T follicular helper cell (primary cell): ENCODE measurements around the gene RHBDL2.
"Not testable (repeated sequence)": the region's sequence is repeated elsewhere in the genome, so short reads cannot be mapped to it uniquely, and the experiment has no call there.

ENCODE experiments used
- DNase-seq: peaks from one replicate; pipeline ENCODE4 v3.0.0-alpha.2; 2020; ENCODE audit warnings: low read depth

Gene RHBDL2

DNA sequence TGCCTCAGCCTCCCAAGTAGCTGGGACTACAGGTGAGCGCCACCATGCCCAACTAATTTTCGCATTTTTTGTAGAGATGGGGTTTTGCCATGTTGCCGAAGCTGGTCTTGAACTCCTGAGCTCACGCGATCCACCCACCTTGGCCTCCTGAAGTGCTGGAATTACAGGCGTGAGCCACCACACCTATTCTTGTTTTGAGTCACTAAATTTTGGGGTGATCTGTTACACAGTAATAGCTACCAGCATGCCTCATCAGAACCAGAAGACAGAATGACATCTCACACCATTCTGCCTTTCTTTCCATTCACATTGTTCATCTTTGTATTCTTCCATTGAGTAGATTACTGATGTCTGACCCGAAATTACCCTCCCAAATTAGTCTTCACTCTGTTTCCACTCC lies 9.1 kb downstream of the RHBDL2 start:
- DNase-seq, result no peak

DNA sequence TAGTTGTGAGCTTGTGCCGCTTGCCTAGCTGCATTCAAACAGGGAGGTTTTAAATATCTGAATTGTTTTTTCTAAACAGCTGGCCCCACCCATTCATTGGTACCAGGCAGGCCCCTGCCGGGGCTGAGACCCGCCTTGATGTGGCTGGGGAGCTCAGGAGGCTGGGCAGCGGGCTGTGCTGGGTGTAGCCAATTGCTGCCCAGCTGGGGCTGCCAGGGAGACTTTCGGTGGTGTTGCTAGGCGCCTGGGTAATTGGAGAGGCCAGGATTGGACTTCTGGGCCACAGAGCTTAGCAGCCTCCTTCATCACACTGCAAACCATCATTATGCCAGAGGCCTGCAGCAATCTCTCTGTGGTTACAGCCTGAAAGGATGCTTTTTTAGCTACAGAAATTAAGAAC lies 12.2 kb downstream of the RHBDL2 start:
- no peak for DNase-seq

- DNase-seq, result no peak
Observed at GRCh38 chr1:38929054-38929453, 12.6 kb downstream of the RHBDL2 start.

DNA sequence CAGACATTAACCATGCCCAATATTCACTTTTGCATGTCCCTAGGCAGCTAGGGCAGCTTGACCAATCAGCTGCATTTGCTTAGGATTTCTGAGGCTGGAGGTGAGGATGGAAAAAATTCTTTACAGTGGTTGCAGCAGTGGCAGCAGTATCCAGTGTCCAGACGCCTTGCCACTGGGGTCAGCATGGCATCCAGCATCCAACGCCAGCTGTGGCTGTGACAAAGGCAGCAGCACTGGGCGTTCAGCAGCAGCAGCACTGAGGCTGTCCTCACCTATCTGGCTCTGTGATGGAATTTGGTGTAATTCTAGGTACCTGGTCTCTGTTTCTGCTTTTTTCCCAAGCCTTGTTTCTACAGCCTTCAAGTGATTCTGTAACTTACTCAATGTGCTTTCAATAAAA lies 15.5 kb downstream of the RHBDL2 start:
- no peak for DNase-seq

GRCh38 chr1:38925391-38925790 lies 16.2 kb downstream of the RHBDL2 start:
- no peak for DNase-seq

- no peak for DNase-seq
Observed at GRCh38 chr1:38923607-38924006, 18.0 kb downstream of the RHBDL2 start.

- DNase-seq, result no peak
Observed at GRCh38 chr1:38919130-38919529, 22.5 kb downstream of the RHBDL2 start.

- no peak for DNase-seq
Observed at GRCh38 chr1:38918568-38918967, 23.1 kb downstream of the RHBDL2 start.

- no peak for DNase-seq
Observed at GRCh38 chr1:38917772-38918171, 23.9 kb downstream of the RHBDL2 start.

- DNase-seq, result no peak
Observed at GRCh38 chr1:38917337-38917736, 24.3 kb downstream of the RHBDL2 start.

GRCh38 chr1:38915352-38915948 lies 26.2 kb downstream of the RHBDL2 start:
- no peak for DNase-seq

DNA sequence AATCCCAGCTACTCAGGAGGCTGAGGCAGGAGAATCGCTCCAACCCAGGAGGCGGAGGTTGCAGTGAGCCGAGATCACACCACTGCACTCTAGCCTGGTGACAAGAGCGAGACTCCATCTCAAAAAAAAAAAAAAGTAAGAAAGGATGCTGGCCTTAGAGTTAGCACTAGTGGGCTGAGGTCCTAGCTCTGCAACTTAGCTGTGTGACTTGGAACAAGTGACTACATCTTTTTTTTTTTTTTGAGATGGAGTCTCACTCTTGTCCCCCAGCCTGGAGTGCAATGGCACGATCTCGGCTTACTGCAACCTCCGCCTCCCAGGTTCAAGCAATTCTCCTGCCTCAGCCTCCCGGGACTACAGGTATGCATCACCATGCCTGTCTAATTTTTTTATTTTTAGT lies 26.7 kb downstream of the RHBDL2 start:
- not testable (repeated sequence) for DNase-seq

DNA sequence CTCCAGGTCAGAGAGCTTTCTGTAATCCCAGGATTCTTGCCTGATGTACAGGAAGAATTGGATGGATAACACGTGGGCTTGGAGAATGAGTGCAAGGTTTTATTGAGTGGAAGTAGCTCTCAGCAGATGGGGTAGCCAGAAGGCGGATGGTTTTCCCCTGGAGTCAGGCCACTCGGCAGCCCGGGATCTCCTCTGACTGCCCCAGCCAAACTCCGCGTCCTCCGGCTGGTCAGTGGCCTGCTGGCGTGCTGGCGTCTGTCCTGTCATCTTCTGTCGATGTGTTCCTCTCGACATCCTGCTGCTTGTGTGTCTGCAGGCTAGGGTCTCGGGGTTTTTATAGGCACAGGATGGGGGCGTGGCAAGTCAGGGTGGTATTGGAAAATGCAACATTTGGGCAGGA lies 32.8 kb downstream of the RHBDL2 start:
- DNase-seq, result no peak

GRCh38 chr1:38905985-38906384 lies 35.6 kb downstream of the RHBDL2 start:
- DNase-seq, result no peak

DNA sequence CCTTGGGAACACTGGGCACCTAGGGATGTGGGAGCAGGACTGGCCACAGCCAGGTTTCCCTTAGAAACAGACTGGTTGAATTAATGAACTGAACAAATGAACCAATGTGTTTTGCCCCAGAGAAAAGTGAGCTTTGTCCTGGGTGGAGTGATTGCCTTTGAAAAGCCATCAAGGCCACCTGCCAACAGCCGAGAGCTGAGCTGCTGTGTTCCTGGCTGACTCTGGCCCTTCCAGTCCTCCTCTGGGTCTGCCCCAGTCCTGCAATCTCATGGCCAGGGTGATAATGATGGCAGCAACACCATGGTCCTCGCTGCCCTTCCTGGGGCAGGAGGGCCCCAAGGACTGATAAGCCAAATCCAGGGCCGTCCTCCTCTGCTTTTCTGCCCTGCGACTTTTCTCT lies 42.1 kb downstream of the RHBDL2 start:
- DNase-seq, result no peak

DNA sequence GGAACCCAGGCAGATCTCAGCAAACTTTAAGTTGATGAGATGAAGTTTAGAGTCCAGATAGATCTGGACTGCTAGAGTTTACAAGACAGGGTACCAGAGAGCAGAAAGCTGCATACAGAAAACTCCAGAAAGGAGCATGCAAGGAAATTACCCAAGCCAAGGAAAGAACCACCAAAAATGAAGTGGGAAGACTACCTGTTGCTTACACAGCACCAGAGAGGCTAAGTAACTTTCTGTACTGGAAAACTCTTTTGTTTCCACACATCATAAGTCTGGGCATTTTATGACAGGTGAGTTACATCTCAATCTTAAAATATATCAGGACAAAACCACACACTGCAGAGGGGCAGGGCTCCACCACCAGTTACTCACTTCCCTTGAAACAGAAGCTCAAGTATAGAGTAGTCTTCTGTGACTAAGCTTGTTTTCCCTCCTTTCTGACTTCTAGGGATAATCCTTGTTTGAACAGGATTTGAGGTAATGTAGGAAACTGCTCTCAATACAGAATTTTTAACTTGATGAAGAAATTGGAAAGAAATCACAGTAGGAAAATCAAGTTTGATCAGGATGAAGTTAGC lies 42.9 kb downstream of the RHBDL2 start:
- DNase-seq, result no peak

DNA sequence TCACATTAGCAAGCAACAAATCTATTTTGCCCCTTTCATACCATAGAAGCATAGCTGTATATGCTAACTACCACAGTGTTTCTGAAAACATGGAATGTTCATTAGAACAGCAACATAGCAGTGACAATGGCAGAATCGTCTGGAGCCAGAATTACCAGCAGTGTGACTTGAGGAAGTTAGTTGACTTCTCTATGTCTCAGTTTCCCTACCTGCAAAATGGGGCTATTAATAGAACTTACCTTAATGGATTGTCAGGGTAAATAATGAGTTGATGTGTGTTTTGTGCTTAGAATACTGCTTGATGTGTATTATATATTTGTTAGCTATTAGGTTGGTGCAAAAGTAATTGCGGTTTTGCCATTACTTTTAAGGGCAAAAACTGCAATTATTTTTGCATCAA lies 45.5 kb downstream of the RHBDL2 start:
- no peak for DNase-seq

DNA sequence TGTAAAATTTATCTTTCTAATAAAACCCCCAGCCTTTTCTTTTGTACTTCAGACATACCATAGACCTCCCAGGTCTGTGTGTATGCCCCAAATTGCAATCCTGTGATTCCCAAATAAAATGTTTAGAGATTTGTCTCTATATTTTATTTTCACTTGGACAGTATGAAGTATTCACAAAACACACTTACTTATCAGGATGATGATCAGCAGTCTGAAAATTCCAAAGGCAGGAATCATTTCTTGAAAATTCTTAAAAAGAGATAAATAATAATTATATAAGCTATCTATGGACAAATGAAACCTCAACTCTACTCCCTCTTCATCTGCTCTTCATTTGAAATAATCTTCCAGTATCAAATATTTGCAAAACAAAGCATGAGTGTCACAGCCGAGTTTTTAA lies 48.7 kb downstream of the RHBDL2 start:
- DNase-seq, result no peak

DNA sequence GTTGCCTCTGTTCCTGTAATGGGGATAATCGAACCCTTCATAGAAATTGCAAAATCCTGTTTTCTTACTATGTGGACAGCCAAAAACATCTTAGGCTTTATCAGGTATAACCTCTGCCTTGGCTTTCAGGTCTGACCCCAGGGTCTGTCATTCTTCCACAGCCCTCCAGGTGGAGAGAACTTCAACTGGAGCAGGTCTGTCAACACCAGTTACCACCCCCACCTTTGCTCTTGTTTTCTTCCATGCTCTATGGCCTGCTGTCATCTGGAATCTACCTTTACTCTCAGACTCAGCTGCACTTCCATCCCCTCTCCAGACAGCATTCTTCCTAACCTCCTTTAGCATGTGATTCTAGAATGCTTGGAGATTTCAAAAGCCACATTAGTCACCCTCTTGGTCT lies 49.9 kb downstream of the RHBDL2 start:
- DNase-seq, result no peak

DNA sequence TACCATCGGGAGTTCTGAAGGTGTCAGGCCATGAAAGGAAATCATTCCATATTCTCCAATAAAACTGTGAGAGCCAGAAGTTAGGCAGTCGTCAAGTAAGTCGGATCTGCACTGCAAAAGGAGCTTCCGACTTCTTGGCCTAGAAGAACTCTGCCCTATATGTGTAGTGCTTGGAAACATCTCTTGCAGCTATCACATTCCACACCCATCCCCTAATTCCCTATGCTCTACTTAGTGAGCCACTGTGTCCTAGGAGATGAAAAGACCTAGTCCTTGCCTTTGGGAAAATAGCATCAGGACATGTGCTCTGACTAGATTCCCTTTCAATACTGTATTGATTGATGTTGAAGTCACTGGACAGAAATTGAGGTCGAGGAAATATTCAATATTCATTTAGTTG lies 52.0 kb downstream of the RHBDL2 start:
- no peak for DNase-seq

DNA sequence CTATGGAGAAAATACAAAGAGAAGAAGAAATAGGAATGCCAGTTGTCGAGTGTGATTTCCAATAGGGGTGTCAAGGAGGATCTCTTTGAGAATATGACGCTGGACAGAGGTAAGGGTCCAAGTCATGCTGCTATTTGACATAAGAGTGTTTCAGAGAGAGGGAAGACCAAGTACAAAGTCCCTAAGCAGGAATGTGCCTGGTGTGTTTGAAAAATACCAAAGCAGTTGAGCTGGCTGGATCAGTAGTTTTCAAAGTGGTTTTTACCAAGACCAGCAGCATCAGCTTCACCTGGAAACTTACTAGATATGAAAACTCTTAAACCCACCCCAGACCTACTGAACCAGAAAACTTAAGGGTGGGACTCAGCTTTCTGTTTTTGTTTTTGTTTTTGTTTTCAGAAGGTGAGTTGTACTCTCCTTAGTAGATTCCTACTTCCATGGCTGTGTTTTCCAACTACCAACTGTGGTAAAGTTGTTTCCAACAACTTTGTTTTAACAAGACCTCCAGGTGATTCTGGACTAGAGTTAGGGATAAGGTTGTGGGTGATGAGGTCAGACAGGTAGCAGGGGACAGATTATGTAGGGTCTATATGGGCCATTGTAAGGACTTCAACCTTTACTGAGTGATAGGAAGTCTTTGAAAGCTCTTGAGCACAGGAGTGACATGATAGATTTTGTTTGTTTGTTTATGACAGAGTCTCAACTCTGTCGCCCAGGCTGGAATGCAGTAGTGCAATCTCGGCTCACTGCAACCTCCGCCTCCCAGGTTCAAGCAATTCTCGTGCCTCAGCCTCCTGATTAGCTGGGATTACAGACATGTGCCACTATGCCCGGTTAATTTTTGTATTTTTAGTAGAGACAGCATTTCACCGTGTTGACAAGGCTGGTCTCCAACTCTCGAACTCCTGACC lies 53.0 kb downstream of the RHBDL2 start:
- no peak for DNase-seq

DNA sequence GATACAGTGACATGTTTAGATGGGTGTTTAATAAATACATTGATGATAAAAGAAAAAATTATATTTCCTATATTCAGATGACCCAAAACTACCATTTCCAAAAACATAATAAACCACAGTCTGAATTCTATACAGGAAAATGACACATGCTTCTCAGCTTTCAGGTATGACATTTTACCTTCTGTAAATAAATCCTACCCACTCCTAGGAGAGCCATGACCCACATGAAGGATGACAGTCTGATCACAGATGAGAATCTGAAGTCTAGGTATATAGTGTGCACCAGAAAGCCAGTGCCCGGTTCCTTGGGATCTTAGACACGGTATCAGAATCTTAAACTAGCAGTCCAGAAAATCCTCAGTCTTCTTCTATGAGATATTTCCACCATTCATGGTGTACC lies 56.5 kb downstream of the RHBDL2 start:
- DNase-seq, result no peak

DNA sequence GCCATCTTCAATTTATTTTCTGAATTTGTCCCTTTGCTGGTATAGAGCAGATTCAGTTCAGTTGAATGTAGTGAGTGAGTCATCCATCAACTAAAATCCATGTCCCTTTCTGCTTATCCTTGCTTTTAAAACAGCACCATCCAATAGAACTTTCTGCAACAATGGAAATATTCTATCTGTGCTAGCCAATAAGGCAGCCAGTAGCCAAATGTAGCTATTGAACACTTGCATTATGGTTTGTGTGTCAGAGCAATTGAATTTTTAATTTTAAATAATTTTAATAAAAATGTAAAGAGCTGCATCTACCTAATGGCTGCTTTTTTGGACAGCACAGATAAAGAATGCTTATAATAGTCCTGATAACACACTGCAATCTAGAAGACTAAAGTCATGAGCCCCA lies 60.1 kb downstream of the RHBDL2 start, which contains the start of gene GJA9:
TSS of gene GJA9 (minus strand) at position 101 of the 400 bp plus-strand sequence. CDS start 5,489 bp downstream, outside the sequence.
- DNase-seq, result no peak
